M059J (cell line): ENCODE results near the gene DNAJC17. TPM values are rescaled to one million over a fixed set of nuclear protein-coding genes. Genes with fewer than 3 reads are reported as not detected.
A peak's percentile ranks its signal among the peaks of the same experiment; 100 is the strongest.

Experiments used
- DNase-seq: peaks from one replicate; pipeline ENCODE4 v3.0.0-alpha.2; 2012; ENCODE audit warnings: low read depth
- total RNA-seq: library from RNA; depleted of rRNA; stranded (reverse); fragments of >200 nt; shearing (Covaris generic); gene quantifications from 2 replicates; pipeline ENCODE4 v1.2.3, GENCODE V29; 2014; rRNA removed

Gene DNAJC17
- total RNA-seq, 1 experiment from 2014 or later: 31.5 TPM

GRCh38 chr15:40743485-40743901, 63.8 kb downstream of the DNAJC17 start:
- DNase-seq: no peak

GRCh38 chr15:40739854-40740253, 67.4 kb downstream of the DNAJC17 start:
- DNase-seq: no peak

- no peak for DNase-seq
Observed at GRCh38 chr15:40739047-40739446, 68.2 kb downstream of the DNAJC17 start.

GRCh38 chr15:40737048-40737447, 70.2 kb downstream of the DNAJC17 start:
- no peak for DNase-seq

GRCh38 chr15:40736575-40736974, 70.7 kb downstream of the DNAJC17 start:
- no peak for DNase-seq

- DNase-seq: no peak
Observed at GRCh38 chr15:40731034-40731433, 76.2 kb downstream of the DNAJC17 start.

GRCh38 chr15:40723919-40724318, 83.4 kb downstream of the DNAJC17 start:
- DNase-seq: no peak

GRCh38 chr15:40722934-40723333, 84.3 kb downstream of the DNAJC17 start:
- peak; percentile 21 for DNase-seq

- DNase-seq: no peak
Observed at GRCh38 chr15:40722354-40722753, 84.9 kb downstream of the DNAJC17 start.

GRCh38 chr15:40721701-40722100, 85.6 kb downstream of the DNAJC17 start:
- DNase-seq: peak; percentile 6

- DNase-seq: no peak
Observed at GRCh38 chr15:40716165-40716564, 91.1 kb downstream of the DNAJC17 start.

Other genes starting within 250 kb of the DNAJC17 start
- gene CCDC32, start 242.4 kb downstream of the DNAJC17 start, total RNA-seq: 13.3 and 24.9 TPM in 2 replicates
- gene RPUSD2, start 238.2 kb downstream of the DNAJC17 start, total RNA-seq: 9.4 and 11.0 TPM in 2 replicates
- 32.1 and 33.9 TPM in 2 replicates for gene KNL1, start 213.2 kb downstream of the DNAJC17 start, total RNA-seq
- gene RAD51, start 112.3 kb downstream of the DNAJC17 start, total RNA-seq: 7.7 and 10.5 TPM in 2 replicates
- 13.5 and 19.2 TPM in 2 replicates for gene RMDN3, start 52.2 kb downstream of the DNAJC17 start, total RNA-seq
- gene GCHFR, start 43.4 kb downstream of the DNAJC17 start, total RNA-seq: 42.0 and 45.9 TPM in 2 replicates
- 0.05 and 0.49 TPM in 2 replicates for gene C15orf62, start 37.5 kb downstream of the DNAJC17 start, total RNA-seq
- 45.9 and 60.7 TPM in 2 replicates for gene ZFYVE19, start 384 bp downstream of the DNAJC17 start, total RNA-seq
- gene PPP1R14D, start 21.2 kb upstream of the DNAJC17 start, total RNA-seq: not detected in 2 replicates
- gene SPINT1, start 36.6 kb upstream of the DNAJC17 start, total RNA-seq: 8.3 and 15.5 TPM in 2 replicates
- gene RHOV, start 66.8 kb upstream of the DNAJC17 start, total RNA-seq: 0.12 TPM in 1 of 2 replicates, not detected in the other
- 17.6 and 29.9 TPM in 2 replicates for gene VPS18, start 87.0 kb upstream of the DNAJC17 start, total RNA-seq
- gene DLL4, start 121.9 kb upstream of the DNAJC17 start, total RNA-seq: 0.10 TPM in 1 of 2 replicates, not detected in the other
- 2.6 and 7.4 TPM in 2 replicates for gene CHAC1, start 146.0 kb upstream of the DNAJC17 start, total RNA-seq